Osteoblast (primary cell): Measurements from ENCODE around the gene KRTAP9-4. TPM values are rescaled to one million over a fixed set of nuclear protein-coding genes. Genes with fewer than 3 reads are reported as not detected.

Experiments
- DNase-seq: peaks from one replicate; pipeline ENCODE4 v3.0.0; 2011; ENCODE audit warnings: low spot score, mixed read lengths; ENCODE audit not compliant: insufficient read length; ENCODE audit errors: missing footprints
- H2AFZ ChIP-seq: 2 replicates; pipeline ENCODE4 v1.6.0; 2011; ENCODE audit warnings: mild to moderate bottlenecking, low read length
- H3K27ac ChIP-seq: 2 replicates; pipeline ENCODE4 v1.5.1; 2011; ENCODE audit warnings: mild to moderate bottlenecking, low read depth, low read length, moderate library complexity
- H3K27me3 ChIP-seq: 2 replicates; pipeline ENCODE4 v1.6.0; 2012; ENCODE audit warnings: mild to moderate bottlenecking, control low read depth, inconsistent platforms, low read length, moderate library complexity; ENCODE audit not compliant: insufficient read depth
- H3K36me3 ChIP-seq: 2 replicates; pipeline ENCODE4 v1.5.1; 2011; ENCODE audit warnings: mild to moderate bottlenecking, low read length, control low read depth, moderate library complexity; ENCODE audit not compliant: insufficient read depth
- H3K4me1 ChIP-seq: 2 replicates; pipeline ENCODE4 v1.5.1; 2011; ENCODE audit warnings: mild to moderate bottlenecking, low read length, control low read depth, moderate library complexity; ENCODE audit not compliant: insufficient read depth
- H3K4me2 ChIP-seq: 2 replicates; pipeline ENCODE4 v1.6.0; 2011; ENCODE audit warnings: mild to moderate bottlenecking, low read length; ENCODE audit not compliant: insufficient read depth
- H3K4me3 ChIP-seq: fragments of 200-600 bp; sonication (generic); 3 replicates; pipeline ENCODE4 v1.5.1; 2012; ENCODE audit warnings: mild to moderate bottlenecking, low read length, inconsistent platforms; ENCODE audit not compliant: insufficient read depth
- H3K79me2 ChIP-seq: 2 replicates; pipeline ENCODE4 v1.6.0; 2012; ENCODE audit warnings: mild to moderate bottlenecking, low read length, control low read depth, inconsistent platforms; ENCODE audit not compliant: insufficient read depth
- H3K9me3 ChIP-seq: 2 replicates; pipeline ENCODE4 v1.5.1; 2011; ENCODE audit warnings: low read depth, low read length, control low read depth
- H4K20me1 ChIP-seq: 2 replicates; pipeline ENCODE4 v1.6.0; 2012; ENCODE audit warnings: mild to moderate bottlenecking, low read length, control low read depth; ENCODE audit not compliant: insufficient read depth
- total RNA-seq: library from RNA; depleted of rRNA; stranded (reverse); fragments of >200 nt; gene quantifications from 2 replicates; pipeline ENCODE4 v1.2.3, GENCODE V29; 2012
- TF ChIP-seq, protein P1 (sequence below): IDR thresholded peaks from 2 replicates; pipeline ENCODE4 v1.5.1; 2011; ENCODE audit warnings: mild to moderate bottlenecking, low read depth, low read length, moderate library complexity; ENCODE audit errors: extremely low read depth

The KRTAP9-4 gene
- total RNA-seq, 1 donor, result not detected

DNA sequence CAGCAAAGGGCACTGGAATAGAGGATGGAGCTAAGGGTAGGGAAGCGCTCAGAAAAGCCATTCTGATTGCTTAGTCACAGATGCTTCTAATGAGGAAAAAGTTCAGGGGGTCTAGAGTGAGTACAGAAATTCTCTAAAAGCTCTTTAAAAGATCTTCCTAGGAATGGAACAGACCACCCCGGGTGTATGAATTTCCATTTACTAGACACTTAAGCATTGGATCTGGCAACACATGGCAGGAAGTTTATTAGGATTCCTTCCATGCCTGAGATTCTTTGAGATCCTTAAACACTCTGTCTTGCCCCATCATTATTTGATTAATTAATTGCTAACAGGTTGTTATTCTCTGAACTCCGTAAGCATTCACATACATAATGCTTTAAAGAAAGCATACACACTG, 34.6 kb downstream of the KRTAP9-4 start:
- no peaks in the 10 kb centered on the region for H3K9me3 ChIP-seq
- no peak overlapping the region for H3K4me3 ChIP-seq
- no peaks in the 10 kb centered on the region for H3K4me1 ChIP-seq
- no peak overlapping the region for H2AFZ ChIP-seq
- no peaks in the 10 kb centered on the region for H4K20me1 ChIP-seq
- no peaks in the 10 kb centered on the region for H3K27me3 ChIP-seq
- H3K4me2 ChIP-seq, result no peak overlapping the region
- H3K27ac ChIP-seq, result no peak overlapping the region
- no peak for DNase-seq
- no peaks in the 10 kb centered on the region for H3K79me2 ChIP-seq
- TF ChIP-seq, protein P1, sequence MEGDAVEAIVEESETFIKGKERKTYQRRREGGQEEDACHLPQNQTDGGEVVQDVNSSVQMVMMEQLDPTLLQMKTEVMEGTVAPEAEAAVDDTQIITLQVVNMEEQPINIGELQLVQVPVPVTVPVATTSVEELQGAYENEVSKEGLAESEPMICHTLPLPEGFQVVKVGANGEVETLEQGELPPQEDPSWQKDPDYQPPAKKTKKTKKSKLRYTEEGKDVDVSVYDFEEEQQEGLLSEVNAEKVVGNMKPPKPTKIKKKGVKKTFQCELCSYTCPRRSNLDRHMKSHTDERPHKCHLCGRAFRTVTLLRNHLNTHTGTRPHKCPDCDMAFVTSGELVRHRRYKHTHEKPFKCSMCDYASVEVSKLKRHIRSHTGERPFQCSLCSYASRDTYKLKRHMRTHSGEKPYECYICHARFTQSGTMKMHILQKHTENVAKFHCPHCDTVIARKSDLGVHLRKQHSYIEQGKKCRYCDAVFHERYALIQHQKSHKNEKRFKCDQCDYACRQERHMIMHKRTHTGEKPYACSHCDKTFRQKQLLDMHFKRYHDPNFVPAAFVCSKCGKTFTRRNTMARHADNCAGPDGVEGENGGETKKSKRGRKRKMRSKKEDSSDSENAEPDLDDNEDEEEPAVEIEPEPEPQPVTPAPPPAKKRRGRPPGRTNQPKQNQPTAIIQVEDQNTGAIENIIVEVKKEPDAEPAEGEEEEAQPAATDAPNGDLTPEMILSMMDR, result no peak
- no peaks in the 10 kb centered on the region for H3K36me3 ChIP-seq

DNA sequence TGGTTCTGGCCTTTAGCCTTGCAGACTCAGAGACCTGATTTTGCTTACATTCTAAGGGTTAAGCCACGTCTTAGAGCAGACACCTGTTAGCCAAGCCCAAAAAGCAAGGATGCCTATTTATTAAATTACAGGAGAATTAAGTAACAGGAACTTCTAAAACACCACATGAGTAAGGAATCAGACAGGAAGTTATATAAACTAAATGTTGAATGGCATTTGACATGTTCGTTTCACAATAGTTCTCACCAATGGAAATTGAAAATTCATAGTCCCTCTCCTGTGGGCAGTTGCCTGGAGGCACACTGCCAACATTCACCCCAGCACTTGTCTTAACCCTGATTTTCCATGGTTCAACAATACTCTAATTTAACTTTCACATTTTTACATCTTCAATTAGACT, 35.1 kb downstream of the KRTAP9-4 start:
- no peak overlapping the region for H3K27ac ChIP-seq
- H3K9me3 ChIP-seq, result no peaks in the 10 kb centered on the region
- H4K20me1 ChIP-seq, result no peaks in the 10 kb centered on the region
- H3K4me1 ChIP-seq, result no peaks in the 10 kb centered on the region
- H3K4me2 ChIP-seq, result no peak overlapping the region
- no peak overlapping the region for H2AFZ ChIP-seq
- TF ChIP-seq, protein P1, result no peak
- no peaks in the 10 kb centered on the region for H3K27me3 ChIP-seq
- no peaks in the 10 kb centered on the region for H3K79me2 ChIP-seq
- no peaks in the 10 kb centered on the region for H3K36me3 ChIP-seq
- DNase-seq, result no peak
- H3K4me3 ChIP-seq, result no peak overlapping the region

DNA sequence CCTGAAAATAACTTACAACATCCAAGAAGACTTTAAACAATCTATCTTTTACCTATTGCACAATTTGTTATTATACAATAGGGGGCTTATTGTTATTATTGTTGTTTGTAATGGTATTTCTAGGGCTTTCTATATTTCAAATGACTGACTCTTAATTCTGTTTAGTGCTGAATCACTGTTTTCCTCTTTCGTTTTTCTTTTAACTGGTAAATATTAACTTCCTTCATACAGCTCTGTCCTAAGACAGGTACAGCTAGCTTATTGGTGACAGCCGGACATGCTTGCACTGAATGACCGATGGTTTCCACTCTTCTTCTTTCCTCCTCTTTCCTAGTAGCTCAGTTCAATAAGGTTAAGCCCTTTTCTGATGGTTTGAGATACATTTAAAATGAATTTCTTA, 37.6 kb downstream of the KRTAP9-4 start:
- H3K4me1 ChIP-seq, result no peaks in the 10 kb centered on the region
- H3K79me2 ChIP-seq, result no peaks in the 10 kb centered on the region
- no peaks in the 10 kb centered on the region for H4K20me1 ChIP-seq
- TF ChIP-seq, protein P1, result no peak
- no peaks in the 10 kb centered on the region for H3K27me3 ChIP-seq
- H3K4me3 ChIP-seq, result no peak overlapping the region
- no peak overlapping the region for H2AFZ ChIP-seq
- H3K9me3 ChIP-seq, result no peaks in the 10 kb centered on the region
- no peak overlapping the region for H3K4me2 ChIP-seq
- no peak overlapping the region for H3K27ac ChIP-seq
- no peaks in the 10 kb centered on the region for H3K36me3 ChIP-seq
- no peak for DNase-seq

DNA sequence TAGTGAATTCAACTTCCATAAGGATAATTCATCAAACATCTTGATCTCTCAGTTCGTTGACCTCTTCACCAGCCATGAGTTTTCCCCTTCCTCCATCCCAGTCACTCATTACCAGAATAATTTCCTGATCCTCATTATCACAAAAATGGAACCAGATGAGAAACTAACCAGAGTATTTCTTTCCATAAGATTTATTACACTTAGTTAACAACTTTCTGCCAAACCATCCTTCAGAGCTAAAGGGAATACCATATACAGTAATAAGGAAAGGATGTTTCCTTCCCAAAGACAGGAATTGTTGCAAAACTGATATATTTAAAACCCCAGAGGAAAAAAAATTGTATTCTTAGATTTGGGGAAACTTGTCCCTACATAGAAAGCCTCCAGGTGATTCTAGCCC, 44.5 kb downstream of the KRTAP9-4 start:
- no peaks in the 10 kb centered on the region for H3K9me3 ChIP-seq
- no peaks in the 10 kb centered on the region for H3K79me2 ChIP-seq
- H3K27me3 ChIP-seq, result no peaks in the 10 kb centered on the region
- no peak overlapping the region for H3K4me3 ChIP-seq
- H4K20me1 ChIP-seq, result no peaks in the 10 kb centered on the region
- no peaks in the 10 kb centered on the region for H3K36me3 ChIP-seq
- H3K4me1 ChIP-seq, result no peaks in the 10 kb centered on the region
- DNase-seq, result no peak
- TF ChIP-seq, protein P1, result no peak
- H3K4me2 ChIP-seq, result no peak overlapping the region
- H3K27ac ChIP-seq, result no peak overlapping the region
- H2AFZ ChIP-seq, result no peak overlapping the region
